ENCODE measurements around the gene LRRC43. TPM values are rescaled to one million over a fixed set of nuclear protein-coding genes. Genes with fewer than 3 reads are reported as not detected.
A peak's percentile ranks its signal among the peaks of the same experiment; 100 is the strongest.
"Not testable (repeated sequence)": the region's sequence is repeated elsewhere in the genome, so short reads cannot be mapped to it uniquely, and the experiment has no call there.

The LRRC43 gene
- total RNA-seq, 2 experiments from 2014 or later = 0.38 TPM; not detected in 1

DNA sequence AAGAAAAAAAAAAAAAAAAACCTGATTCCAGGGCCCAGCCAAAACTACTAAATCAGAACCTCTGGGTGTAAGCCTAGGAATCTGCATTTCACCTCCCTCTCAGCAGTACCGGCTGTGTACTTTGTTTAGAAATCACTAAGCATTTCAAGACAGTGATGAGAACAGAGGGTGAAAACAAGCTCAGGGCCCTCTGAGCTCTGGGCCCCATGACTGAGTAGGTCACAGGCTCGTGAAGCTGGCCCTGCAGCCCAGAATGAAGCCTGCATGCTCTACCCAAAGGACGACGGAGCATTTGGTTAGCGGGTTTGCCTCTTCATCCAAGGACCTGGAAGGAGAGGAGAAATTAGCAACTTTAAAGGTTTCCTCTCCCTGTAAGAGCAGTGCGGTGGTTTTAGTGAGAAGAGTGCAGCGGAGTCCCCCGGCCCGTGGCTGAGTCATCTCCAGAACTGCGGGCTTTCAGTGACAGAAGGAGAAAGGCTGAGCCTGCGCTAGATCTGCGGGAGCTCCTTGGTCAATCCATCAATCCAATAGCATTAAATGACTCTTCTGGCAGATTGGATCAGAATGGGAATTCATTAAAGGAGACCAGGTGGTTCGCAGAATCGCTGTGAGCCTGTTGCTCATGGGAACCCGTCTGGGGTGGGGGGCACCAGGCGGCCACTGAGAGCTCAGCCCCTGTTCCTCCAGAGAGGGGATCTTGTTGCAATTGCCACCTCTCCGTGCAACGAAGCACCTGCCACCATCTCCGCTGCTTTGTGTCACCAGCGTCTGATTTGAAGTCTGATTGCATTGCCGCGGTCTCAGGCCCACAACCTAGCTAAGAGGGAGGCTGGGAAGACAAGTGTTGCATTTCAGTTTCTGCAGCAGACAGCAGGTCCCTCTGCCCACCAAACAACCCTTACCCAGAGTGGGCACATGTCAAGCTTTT is 16.2 kb upstream of the LRRC43 start:
- no peaks in the 10 kb centered on the region for H3K36me3 Mint-ChIP-seq (ENCODE audit: low read depth)
- ChIA-PET CTCF (interaction anchor here (0.7 to 1.5 kb wide), 3 partner anchors 35 to 871 kb away, joined by 3 to 4 read pairs (median 4); no protein-coding TSS in a partner anchor), POLR2A (interaction anchor here (0.6 to 1.4 kb wide), 7 partner anchors 11 to 334 kb away, joined by 3 to 4 read pairs (median 3); partner anchors contain the start of genes LRRC43 and ZCCHC8)
- H3K27me3 Mint-ChIP-seq = peaks cover 28% of the 10 kb centered on the region
- H3K27ac Mint-ChIP-seq = peak overlapping the region; percentile 24
- no peaks in the 10 kb centered on the region for H3K9me3 Mint-ChIP-seq
- peaks cover 24% of the 10 kb centered on the region for H3K4me1 Mint-ChIP-seq
- no peak overlapping the region for H3K4me3 Mint-ChIP-seq
- peak; percentile 75 for DNase-seq

DNA sequence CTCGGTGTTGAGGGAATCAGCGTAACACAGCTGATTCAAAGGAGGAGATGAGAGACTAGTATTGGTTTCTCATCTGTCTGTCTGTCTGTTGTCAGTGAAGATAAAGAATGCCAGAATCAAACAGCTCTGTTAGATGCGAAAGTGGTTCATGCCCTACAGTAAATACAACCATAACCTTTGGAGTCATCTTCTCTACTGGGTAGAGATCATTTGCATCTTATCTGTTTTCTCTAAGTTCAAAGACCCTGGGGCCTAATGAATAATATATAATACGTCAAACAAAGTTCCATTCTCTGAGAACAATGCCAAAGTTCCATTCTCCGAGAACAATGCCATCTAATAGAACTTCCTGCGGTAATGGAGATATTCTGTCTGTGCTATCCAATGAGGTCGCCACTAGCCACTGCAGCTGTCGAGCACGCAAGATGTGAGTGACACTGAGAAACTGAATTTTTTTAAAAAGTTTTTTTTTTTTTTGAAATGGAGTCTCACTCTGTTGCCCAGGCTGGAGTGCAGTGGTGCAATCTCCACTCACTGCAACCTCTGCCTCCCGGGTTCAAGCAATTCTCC is 15.5 kb upstream of the LRRC43 start:
- Mint-ChIP-seq H3K27ac (peak overlapping the region; percentile 24), H3K4me3 (no peak overlapping the region), H3K36me3 (ENCODE audit: low read depth) (no peaks in the 10 kb centered on the region), H3K9me3 (no peaks in the 10 kb centered on the region), H3K27me3 (peaks cover 27% of the 10 kb centered on the region), H3K4me1 (peaks cover 18% of the 10 kb centered on the region)
- no peak for DNase-seq
- CTCF ChIA-PET = interaction anchor here (1.2 to 1.5 kb wide), 2 partner anchors 36 to 100 kb away, joined by 3 to 4 read pairs; no protein-coding TSS in a partner anchor
- POLR2A ChIA-PET = interaction anchor here (0.9 to 1.4 kb wide), 3 partner anchors 16 to 77 kb away, joined by 3 to 4 read pairs (median 4); partner anchors contain the start of gene LRRC43

DNA sequence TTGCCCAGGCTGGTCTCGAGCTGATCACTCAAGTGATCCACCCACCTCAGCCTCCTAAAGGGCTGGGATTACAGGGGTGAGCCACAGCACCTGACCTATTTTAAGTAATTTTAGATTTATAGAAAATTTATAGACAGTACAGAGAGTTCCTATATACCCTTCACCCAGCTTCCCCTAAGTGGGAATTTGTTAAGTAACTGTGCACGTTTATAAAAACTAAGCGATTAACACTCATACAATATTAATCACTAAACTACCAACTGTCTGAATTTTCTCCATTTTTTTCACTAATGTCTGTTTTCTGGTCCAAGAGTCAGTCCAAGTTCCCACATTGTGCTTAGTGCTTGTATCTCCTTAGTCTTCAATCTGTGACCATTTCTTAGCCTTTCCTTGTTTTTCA is 14.4 kb upstream of the LRRC43 start:
- no peak overlapping the region for H3K27ac Mint-ChIP-seq
- ChIA-PET POLR2A (no interaction called here), CTCF (no interaction called here)

DNA sequence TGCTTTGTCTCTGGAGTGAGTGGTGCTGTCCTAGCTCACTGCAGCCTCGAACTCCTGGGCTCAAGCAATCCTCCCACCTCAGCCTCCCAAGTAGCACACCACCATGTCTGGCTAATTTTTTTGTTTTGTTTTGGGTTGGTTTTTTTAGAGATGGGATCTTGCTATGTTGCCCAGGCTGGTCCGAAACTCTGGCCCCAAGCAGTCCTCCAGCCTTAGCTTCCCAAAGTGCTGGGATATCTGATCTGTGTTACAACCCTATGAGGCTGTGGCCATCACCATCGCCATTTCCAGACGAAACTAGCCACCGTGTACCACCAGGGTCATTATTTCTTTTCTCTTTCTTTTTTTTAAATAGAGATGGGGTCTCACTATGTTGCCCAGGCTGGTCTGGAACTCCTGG is 11.5 kb upstream of the LRRC43 start:
- Mint-ChIP-seq H3K36me3 (ENCODE audit: low read depth) (no peaks in the 10 kb centered on the region), H3K4me3 (no peak overlapping the region), H3K27me3 (peaks cover 31% of the 10 kb centered on the region), H3K9me3 (no peaks in the 10 kb centered on the region), H3K4me1 (peaks cover 11% of the 10 kb centered on the region), H3K27ac (no peak overlapping the region)
- DNase-seq = no peak
- ChIA-PET POLR2A (no interaction called here), CTCF (no interaction called here)

More for the DNA sequence above, 14.4 kb upstream of the LRRC43 start:
- Mint-ChIP-seq H3K27me3 (peaks cover 25% of the 10 kb centered on the region), H3K4me1 (peaks cover 16% of the 10 kb centered on the region), H3K36me3 (ENCODE audit: low read depth) (no peaks in the 10 kb centered on the region), H3K9me3 (no peaks in the 10 kb centered on the region), H3K4me3 (no peak overlapping the region)
- no peak for DNase-seq

DNA sequence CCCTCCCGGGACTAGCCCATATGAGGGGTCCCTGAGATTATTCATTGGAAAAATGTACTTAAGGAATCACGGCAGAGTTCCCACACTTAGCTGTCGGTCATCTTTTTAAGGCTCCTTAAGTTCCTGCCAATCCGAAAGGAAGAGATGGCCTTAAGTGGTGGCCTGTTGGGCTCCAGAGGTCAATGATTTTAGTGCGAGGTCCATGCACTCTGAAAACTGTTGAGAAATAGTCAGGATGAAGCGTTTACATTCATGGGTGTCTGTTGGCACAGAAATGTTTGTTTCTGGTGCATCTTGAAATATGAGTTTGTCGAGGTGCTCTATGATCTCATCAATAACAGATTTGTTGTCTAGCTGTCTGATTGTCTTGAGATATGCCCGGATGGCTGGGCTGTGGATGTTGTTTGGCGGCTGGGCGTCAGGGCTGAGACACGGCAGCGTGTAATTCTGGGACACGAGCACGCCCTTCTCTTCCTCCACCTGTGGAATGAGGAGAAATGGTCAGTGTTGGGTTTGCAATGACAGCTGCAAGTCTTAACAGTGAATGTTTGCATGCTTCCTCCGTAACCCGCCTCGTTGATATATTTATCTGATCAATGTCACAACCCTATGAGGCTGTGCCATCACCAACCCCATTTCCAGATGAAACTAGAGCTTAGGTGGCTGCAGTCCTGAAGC is 10.5 kb upstream of the LRRC43 start:
- H3K27ac Mint-ChIP-seq = no peak overlapping the region
- DNase-seq = no peak
- peaks cover 28% of the 10 kb centered on the region for H3K27me3 Mint-ChIP-seq
- H3K9me3 Mint-ChIP-seq = no peaks in the 10 kb centered on the region
- POLR2A ChIA-PET = interaction anchor here (0.6 kb wide), 1 partner anchor 19 kb away, joined by 3 read pairs; no protein-coding TSS in a partner anchor
- no peaks in the 10 kb centered on the region for H3K36me3 Mint-ChIP-seq (ENCODE audit: low read depth)
- CTCF ChIA-PET = no interaction called here
- H3K4me1 Mint-ChIP-seq = peaks cover 1% of the 10 kb centered on the region
- no peak overlapping the region for H3K4me3 Mint-ChIP-seq

DNA sequence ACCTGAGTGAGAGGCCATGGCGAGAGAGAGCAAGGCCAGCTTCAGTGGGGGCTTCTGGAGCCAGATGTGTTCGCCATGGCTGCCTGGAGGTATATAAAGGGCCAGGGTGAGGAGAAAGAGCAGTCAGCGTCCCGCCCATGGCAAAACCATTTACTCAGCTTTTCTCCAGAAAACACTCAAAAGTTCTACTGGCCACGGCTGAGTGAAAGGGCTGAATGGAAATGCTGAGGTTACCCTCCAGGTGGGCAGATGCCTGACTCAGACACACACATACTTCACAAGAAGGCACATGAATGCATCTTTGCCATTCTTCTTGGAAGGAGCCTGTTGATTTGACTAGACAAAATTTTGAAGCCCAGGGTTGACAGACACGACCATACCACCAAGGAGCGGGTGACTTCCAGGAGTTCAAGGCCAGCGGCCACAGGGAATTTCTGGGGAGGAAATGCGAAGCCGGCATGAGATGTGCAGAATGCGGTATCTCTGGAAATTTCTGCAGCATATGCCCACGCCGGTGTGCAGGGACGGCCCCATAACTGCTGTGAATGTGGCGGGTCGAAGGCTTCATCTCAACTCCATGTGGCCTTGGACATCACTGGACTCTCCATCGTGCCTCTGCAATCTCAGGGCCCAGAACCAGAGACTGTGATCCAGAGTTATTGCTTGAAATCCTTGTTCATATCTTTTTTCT is 8.6 kb upstream of the LRRC43 start, which contains the start of gene IL31:
IL31 (minus strand) TSS at position 67 of the 691 bp plus-strand sequence; CDS start at position 18, 49 bp downstream.
- H3K27me3 Mint-ChIP-seq = peaks cover 24% of the 10 kb centered on the region
- no peaks in the 10 kb centered on the region for H3K36me3 Mint-ChIP-seq (ENCODE audit: low read depth)
- no peaks in the 10 kb centered on the region for H3K9me3 Mint-ChIP-seq
- POLR2A ChIA-PET = no interaction called here
- no peak within 1 kb of the TSS for H3K27ac Mint-ChIP-seq
- DNase-seq = no peak
- no peak within 1 kb of the TSS for H3K4me3 Mint-ChIP-seq
- H3K4me1 Mint-ChIP-seq = no peaks in the 10 kb centered on the region
- CTCF ChIA-PET = no interaction called here

DNA sequence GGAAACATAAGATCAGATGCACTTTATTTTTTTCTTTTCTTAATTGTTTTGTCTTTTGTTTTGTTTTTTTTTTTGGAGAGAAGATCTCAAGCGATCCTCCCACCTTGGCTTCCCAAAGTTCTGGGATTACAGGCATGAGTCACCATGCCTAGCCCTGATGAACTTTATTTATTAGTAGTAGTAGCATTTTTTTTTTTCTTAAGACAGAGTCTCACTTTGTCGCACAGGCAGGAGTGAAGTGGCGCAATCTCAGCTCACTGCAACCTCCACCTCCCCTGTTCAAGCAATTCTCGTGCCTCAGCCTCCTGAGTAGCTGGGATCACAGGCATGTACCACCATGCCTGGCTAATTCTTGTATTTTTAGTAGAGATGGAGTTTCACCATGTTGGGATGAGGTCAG is 6.5 kb upstream of the LRRC43 start:
- DNase-seq; H3K4me3 Mint-ChIP-seq; H3K36me3 Mint-ChIP-seq (ENCODE audit: low read depth); H3K4me1 Mint-ChIP-seq; POLR2A ChIA-PET; CTCF ChIA-PET; H3K27ac Mint-ChIP-seq; H3K9me3 Mint-ChIP-seq: not testable (repeated sequence)
- H3K27me3 Mint-ChIP-seq = peaks cover 30% of the 10 kb centered on the region

DNA sequence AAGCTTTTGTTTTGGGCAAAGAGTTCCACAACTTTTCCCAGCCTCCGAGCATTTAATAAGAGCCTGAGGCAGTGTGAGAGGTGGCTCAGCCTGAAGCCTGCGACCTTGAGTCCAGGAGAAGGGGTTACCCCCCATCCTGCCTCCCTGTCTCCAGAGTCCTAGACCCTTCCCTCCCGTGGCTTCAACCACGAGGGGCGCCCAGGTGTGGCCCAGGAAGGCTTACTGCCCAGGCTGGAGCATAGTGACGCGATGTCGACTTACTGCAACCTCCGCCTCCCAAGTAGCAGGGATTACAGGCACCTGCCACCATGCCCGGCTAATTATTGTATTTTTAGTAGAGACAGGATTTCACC is 641 bp downstream of the LRRC43 start:
- peak overlapping the region; percentile 55 for H3K4me3 Mint-ChIP-seq
- ChIA-PET POLR2A (interaction anchor here (1.1 kb wide), 1 partner anchor 17 kb away, joined by 4 read pairs; no protein-coding TSS in a partner anchor), CTCF (interaction anchor here (1.3 kb wide), 1 partner anchor 60 kb away, joined by 3 read pairs; no protein-coding TSS in a partner anchor)
- no peaks in the 10 kb centered on the region for H3K9me3 Mint-ChIP-seq
- H3K4me1 Mint-ChIP-seq = peaks cover 8% of the 10 kb centered on the region
- no peaks in the 10 kb centered on the region for H3K36me3 Mint-ChIP-seq (ENCODE audit: low read depth)
- DNase-seq = no peak
- peaks cover 29% of the 10 kb centered on the region for H3K27me3 Mint-ChIP-seq
- no peak overlapping the region for H3K27ac Mint-ChIP-seq

DNA sequence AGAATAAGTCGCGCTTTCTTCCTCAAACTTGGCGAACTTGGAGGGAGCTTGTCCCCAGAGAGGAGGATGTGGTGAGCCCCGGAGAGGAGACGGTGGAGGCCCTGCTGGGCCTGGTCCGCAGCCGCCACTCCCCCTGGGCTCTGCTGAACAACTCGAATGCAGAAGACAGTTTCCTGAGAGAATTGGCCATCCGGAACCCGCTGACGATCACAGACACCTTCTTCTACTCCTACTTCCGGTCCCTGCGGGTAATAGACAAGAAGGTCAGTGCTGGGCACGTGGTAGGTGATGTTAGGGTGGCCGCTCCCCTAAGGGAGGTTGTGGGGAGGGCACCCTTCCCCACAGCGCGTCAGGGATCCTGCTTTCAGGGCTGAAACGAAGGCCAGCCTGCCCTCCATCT is 1.6 kb downstream of the LRRC43 start:
- Mint-ChIP-seq H3K27ac (no peak overlapping the region), H3K36me3 (ENCODE audit: low read depth) (no peaks in the 10 kb centered on the region), H3K4me1 (peaks cover 8% of the 10 kb centered on the region), H3K4me3 (no peak overlapping the region), H3K27me3 (peaks cover 26% of the 10 kb centered on the region), H3K9me3 (no peaks in the 10 kb centered on the region)
- ChIA-PET POLR2A (no interaction called here), CTCF (no interaction called here)
- DNase-seq = no peak

DNA sequence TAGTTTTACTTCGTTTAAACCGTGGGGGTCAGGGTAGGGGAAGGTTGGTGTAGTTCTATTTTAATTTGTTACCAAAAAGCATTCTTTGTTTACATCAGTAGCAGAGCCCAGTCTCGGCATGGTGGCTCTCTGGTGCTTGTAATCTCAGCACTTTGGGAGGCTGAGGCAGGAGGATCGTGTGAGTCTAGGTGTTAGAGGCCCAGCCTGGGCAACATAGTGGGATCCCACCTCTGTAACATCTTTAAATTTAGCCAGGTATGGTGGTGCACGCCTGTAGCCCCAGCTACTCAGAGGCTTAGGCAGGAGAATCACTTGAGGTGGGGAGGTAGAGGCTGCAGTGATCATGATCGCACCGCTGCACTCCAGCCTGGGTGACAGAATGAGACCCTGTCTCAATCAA is 2.2 kb downstream of the LRRC43 start:
- H3K27me3 Mint-ChIP-seq = peaks cover 23% of the 10 kb centered on the region
- ChIA-PET POLR2A (no interaction called here), CTCF (no interaction called here)
- H3K4me1 Mint-ChIP-seq = peaks cover 6% of the 10 kb centered on the region
- H3K27ac Mint-ChIP-seq = no peak overlapping the region
- H3K36me3 Mint-ChIP-seq (ENCODE audit: low read depth) = no peaks in the 10 kb centered on the region
- no peak for DNase-seq
- no peak overlapping the region for H3K4me3 Mint-ChIP-seq
- no peaks in the 10 kb centered on the region for H3K9me3 Mint-ChIP-seq

DNA sequence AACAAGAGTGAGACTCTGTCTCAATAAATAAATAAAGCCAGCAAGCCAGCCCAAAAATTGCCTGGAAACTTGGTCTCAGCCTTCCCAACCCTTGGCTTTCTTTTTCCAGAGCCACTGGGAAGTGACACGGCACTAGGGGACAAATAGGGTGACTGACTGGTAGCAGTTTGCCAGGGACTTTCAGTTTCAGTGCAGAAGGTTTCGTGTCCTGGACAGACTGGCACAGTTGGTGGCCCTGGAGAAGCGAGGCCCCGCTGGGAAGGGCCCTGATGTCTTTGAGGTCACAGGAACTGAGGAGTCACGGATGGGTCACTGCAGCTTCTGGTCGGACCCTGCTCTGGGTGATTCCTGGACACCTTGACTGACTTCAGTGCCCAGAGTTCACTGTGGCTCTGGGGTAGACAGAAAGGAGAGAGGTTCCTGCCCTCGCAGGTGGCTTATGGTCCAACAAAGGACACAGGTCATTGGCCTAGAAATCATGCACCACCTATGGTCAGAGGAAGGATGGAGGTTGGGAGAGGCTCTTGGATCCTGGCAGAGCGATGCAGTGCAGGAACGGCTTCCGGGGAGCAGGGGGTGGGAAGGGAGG is 2.7 kb downstream of the LRRC43 start:
- CTCF ChIA-PET = interaction anchor here (1.8 kb wide), 1 partner anchor 53 kb away, joined by 4 read pairs; no protein-coding TSS in a partner anchor
- H3K27me3 Mint-ChIP-seq = peaks cover 20% of the 10 kb centered on the region
- H3K9me3 Mint-ChIP-seq = no peaks in the 10 kb centered on the region
- POLR2A ChIA-PET = no interaction called here
- peaks cover 6% of the 10 kb centered on the region for H3K4me1 Mint-ChIP-seq
- DNase-seq = no peak
- no peaks in the 10 kb centered on the region for H3K36me3 Mint-ChIP-seq (ENCODE audit: low read depth)
- H3K27ac Mint-ChIP-seq = no peak overlapping the region
- H3K4me3 Mint-ChIP-seq = no peak overlapping the region

DNA sequence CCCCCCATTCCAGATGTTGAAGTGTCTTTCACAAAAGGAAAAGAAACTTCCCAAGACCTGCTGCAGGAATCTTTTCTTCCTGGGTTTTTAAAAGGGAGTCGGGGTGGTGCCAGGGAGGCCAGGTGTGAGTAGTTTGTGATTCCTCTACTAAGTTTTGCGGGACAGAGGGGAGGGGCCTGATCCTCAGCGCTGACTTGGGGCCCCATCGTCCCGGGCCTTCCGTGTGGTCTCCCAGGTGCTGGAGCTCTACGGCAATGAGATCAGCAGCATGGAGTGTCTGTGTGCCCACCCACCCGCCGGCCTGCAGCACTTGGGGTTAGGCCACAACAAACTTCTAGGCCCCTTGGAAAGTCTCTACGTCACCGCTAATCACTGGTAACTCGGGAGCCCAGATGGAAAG is 4.5 kb downstream of the LRRC43 start:
- Mint-ChIP-seq H3K9me3 (no peaks in the 10 kb centered on the region), H3K27me3 (peaks cover 15% of the 10 kb centered on the region), H3K4me1 (peaks cover 6% of the 10 kb centered on the region), H3K4me3 (no peak overlapping the region), H3K27ac (no peak overlapping the region), H3K36me3 (ENCODE audit: low read depth) (no peaks in the 10 kb centered on the region)
- POLR2A ChIA-PET = interaction anchor here (0.9 to 1.0 kb wide), 2 partner anchors 18 to 39 kb away, joined by 3 read pairs; no protein-coding TSS in a partner anchor
- CTCF ChIA-PET = interaction anchor here (1.8 kb wide), 1 partner anchor 55 kb away, joined by 4 read pairs; no protein-coding TSS in a partner anchor
- no peak for DNase-seq
